MG63 (cell line): ENCODE data around the gene CD63. TPM values are rescaled to one million over a fixed set of nuclear protein-coding genes. Genes with fewer than 3 reads are reported as not detected.
A peak's percentile ranks its signal among the peaks of the same experiment; 100 is the strongest.
"Not testable (repeated sequence)": the region's sequence is repeated elsewhere in the genome, so short reads cannot be mapped to it uniquely, and the experiment has no call there.

Experiments used
- DNase-seq: peaks from one replicate; pipeline ENCODE4 v3.0.0-alpha.2; 2020
- H3K27me3 ChIP-seq: fragments of 250-450 bp; sonication (Bioruptor Pico); 2 replicates; pipeline ENCODE4 v1.5.1; 2020; ENCODE audit warnings: mild to moderate bottlenecking, moderate library complexity
- H3K36me3 ChIP-seq: fragments of 250-450 bp; sonication (Bioruptor Pico); 2 replicates; pipeline ENCODE4 v1.5.1; 2020; ENCODE audit warnings: mild to moderate bottlenecking, moderate library complexity
- H3K4me3 ChIP-seq: fragments of 250-450 bp; sonication (Bioruptor Pico); 2 replicates; pipeline ENCODE4 v1.5.1; 2020; ENCODE audit warnings: mild to moderate bottlenecking, moderate library complexity
- H3K9me3 ChIP-seq: fragments of 250-450 bp; sonication (Bioruptor Pico); 2 replicates; pipeline ENCODE4 v1.5.1; 2020; ENCODE audit warnings: mild to moderate bottlenecking, moderate library complexity
- total RNA-seq: library from RNA; depleted of rRNA; stranded (reverse); fragments of >200 nt; shearing (Covaris generic); gene quantifications from 2 replicates; pipeline ENCODE4 v1.2.3, GENCODE V29; 2014; ENCODE audit warnings: low replicate concordance; rRNA removed

The CD63 gene, protein sequence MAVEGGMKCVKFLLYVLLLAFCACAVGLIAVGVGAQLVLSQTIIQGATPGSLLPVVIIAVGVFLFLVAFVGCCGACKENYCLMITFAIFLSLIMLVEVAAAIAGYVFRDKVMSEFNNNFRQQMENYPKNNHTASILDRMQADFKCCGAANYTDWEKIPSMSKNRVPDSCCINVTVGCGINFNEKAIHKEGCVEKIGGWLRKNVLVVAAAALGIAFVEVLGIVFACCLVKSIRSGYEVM
- 1,474 and 1,678 TPM in 2 replicates for total RNA-seq

- DNase-seq, result peak; percentile 96
- Histone ChIP-seq H3K27me3 (no peaks in the 10 kb centered on the region), H3K9me3 (no peaks in the 10 kb centered on the region), H3K4me3 (peak within 1 kb of the TSS; percentile 85), H3K36me3 (peaks cover 40% of the 10 kb centered on the region)
These were observed at the start of gene CD63 for GRCh38 chr12:55728939-55729818. Gene CD63 (minus strand): TSS chr12:55729009. CDS start chr12:55728341, 668 bp downstream.

GRCh38 chr12:55777856-55778255, 49.0 kb upstream of the CD63 start:
- Histone ChIP-seq H3K9me3 (no peaks in the 10 kb centered on the region), H3K36me3 (peaks cover 64% of the 10 kb centered on the region), H3K4me3 (no peak overlapping the region), H3K27me3 (no peaks in the 10 kb centered on the region)
- DNase-seq, result no peak

GRCh38 chr12:55771736-55772135, 42.9 kb upstream of the CD63 start:
- Histone ChIP-seq H3K27me3 (no peaks in the 10 kb centered on the region), H3K4me3 (no peak overlapping the region), H3K9me3 (no peaks in the 10 kb centered on the region; the same call in 1 of the 2 replicates), H3K36me3 (peaks cover 55% of the 10 kb centered on the region)
- DNase-seq, result no peak

DNA sequence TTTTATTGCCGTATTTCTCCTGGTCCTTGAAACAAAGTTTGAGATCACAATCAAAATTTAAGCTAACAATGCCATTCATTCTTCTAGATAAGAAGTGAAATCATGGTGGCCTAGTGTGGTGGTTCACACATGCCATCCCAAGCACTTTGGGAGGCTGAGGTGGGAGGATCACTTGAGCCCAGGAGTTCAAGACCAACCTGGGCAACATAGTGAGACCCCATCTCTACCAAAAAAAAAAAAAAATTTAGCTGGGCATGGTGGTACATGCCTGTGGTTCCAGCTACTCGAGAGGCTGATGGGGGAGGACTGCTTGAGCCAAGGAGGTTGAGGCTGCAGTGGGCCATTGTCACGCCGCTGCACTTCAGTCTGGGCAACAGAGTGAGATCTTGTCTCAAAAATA, 38.3 kb upstream of the CD63 start:
- Histone ChIP-seq H3K36me3 (peaks cover 45% of the 10 kb centered on the region), H3K9me3 (no peaks in the 10 kb centered on the region; the same call in 1 of the 2 replicates), H3K27me3 (no peaks in the 10 kb centered on the region), H3K4me3 (no peak overlapping the region)
- DNase-seq, result no peak

DNA sequence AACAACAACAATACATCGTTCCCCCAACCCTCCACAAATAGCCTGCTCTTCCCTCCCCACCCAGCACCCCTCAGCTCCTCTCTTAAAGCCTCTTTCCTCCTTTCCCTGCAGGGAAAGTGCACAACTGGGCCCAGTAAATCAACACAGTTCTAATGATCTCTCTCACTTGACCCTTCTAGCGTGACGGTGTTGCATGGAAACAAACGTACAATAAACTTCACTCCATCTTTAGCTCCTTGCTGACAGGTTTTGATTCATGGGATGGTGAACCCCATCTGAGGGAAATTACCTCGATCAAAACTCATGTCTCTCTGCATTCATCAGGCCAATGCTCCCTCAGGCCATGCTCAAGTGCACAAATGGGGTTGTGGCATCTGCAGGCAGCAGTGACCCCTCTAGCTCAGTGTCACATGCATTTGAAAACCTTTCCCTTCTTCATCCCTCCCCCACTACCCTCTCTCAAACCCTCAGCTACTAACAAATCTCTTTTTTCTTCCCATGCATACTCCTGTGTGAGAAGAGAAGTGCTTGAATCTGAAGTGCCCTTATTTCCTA, 37.0 kb upstream of the CD63 start:
- Histone ChIP-seq H3K27me3 (no peaks in the 10 kb centered on the region), H3K4me3 (no peak overlapping the region), H3K9me3 (no peaks in the 10 kb centered on the region; the same call in 1 of the 2 replicates), H3K36me3 (peaks cover 43% of the 10 kb centered on the region)
- DNase-seq, result no peak

DNA sequence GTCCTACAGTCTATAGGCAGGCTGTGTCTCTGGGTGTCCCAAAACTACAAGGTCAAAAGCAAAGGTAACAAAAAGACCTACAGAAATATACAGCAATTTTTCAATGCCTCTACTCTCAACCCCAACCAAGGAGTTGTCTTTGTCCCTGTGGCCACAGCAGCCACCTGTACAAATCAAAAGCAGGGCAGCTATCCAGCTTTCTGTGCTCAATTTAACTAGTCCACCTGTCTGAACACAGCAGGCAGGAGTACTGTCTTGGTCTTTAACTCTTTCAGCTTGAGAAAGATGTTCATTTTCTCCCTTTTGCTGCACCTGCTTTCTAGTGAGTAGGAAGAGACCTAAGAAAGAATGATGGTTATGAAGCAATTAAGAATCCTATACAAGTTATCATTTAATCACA, 33.8 kb upstream of the CD63 start:
- Histone ChIP-seq H3K4me3 (no peak overlapping the region), H3K9me3 (no peaks in the 10 kb centered on the region), H3K27me3 (no peaks in the 10 kb centered on the region), H3K36me3 (peaks cover 57% of the 10 kb centered on the region)
- no peak for DNase-seq

DNA sequence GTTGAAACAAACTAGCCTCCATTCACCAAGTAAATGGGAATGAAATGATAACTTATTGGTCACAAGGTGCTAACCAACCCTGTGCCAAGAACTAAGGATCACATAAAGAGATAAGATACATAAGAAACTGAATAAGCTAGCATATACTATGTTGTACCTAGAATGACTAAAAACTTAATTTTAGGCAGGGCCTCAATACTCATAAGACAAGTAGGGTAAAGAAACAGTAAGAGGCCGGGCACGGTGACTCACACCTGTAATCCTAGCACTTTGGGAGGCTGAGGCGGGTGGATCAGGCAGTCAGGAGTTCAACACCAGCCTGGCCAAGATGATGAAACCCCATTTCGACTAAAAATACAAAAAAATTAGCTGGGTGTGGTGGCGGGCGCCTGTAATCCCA, 31.9 kb upstream of the CD63 start:
- Histone ChIP-seq H3K9me3 (no peaks in the 10 kb centered on the region), H3K27me3 (no peaks in the 10 kb centered on the region), H3K36me3 (peaks cover 69% of the 10 kb centered on the region), H3K4me3 (no peak overlapping the region)
- DNase-seq, result no peak

GRCh38 chr12:55758575-55758974, 29.8 kb upstream of the CD63 start:
- peaks cover 82% of the 10 kb centered on the region for H3K36me3 ChIP-seq
- not testable (repeated sequence) for DNase-seq

GRCh38 chr12:55757701-55758100, 28.9 kb upstream of the CD63 start:
- H3K27me3 ChIP-seq, result no peaks in the 10 kb centered on the region
- H3K4me3 ChIP-seq, result no peak overlapping the region
- DNase-seq, result no peak
- H3K9me3 ChIP-seq, result no peaks in the 10 kb centered on the region
- H3K36me3 ChIP-seq, result peaks cover 86% of the 10 kb centered on the region

More at GRCh38 chr12:55758575-55758974, 29.8 kb upstream of the CD63 start:
- H3K9me3 ChIP-seq, H3K27me3 ChIP-seq, H3K4me3 ChIP-seq: not testable (repeated sequence)

GRCh38 chr12:55755246-55755645, 26.4 kb upstream of the CD63 start:
- DNase-seq, result no peak
- peaks cover 84% of the 10 kb centered on the region for H3K36me3 ChIP-seq
- H3K4me3 ChIP-seq, result no peak overlapping the region
- no peaks in the 10 kb centered on the region for H3K9me3 ChIP-seq
- no peaks in the 10 kb centered on the region for H3K27me3 ChIP-seq

GRCh38 chr12:55748230-55748993, 19.6 kb upstream of the CD63 start:
- Histone ChIP-seq H3K27me3 (no peaks in the 10 kb centered on the region), H3K36me3 (peaks cover 26% of the 10 kb centered on the region), H3K4me3 (no peak overlapping the region), H3K9me3 (no peaks in the 10 kb centered on the region)
- DNase-seq, result no peak

GRCh38 chr12:55746913-55747231, 18.1 kb upstream of the CD63 start:
- Histone ChIP-seq H3K36me3 (peaks cover 10% of the 10 kb centered on the region), H3K27me3 (no peaks in the 10 kb centered on the region), H3K9me3 (no peaks in the 10 kb centered on the region), H3K4me3 (no peak overlapping the region)
- DNase-seq, result no peak

DNA sequence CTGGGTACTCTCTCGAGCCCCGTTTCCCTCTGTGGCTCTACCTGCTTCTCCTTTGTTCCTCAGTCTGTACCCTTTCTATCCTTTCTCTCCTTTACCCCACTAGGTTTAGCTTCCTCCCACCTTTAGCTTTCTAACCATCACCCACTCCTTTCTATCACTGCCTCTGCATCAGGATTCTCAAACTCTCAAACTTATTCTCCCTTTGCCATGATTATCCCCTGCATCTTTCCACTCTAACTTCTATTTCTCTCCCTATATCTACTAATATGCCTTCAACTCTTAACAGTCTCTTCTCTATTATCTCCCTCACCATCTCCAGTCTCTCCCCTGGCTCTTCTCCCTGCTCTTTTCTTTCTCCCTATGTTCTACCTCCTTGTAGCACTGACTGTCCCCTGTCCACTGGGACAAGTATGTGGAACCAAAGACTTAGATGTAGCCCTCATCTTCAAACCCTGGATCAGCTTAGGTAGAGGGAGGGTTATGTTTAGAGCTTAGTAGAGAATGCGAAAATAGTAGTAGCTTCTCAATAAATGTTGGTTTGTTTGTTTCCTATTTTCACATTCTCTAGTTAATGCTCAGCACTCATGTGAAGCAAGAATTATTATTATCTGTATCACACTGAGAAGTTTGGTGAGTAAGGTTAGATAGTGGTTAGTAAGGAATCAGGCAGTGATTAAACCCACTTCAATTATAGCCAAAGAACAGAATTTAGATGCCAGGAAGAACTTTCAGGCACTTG, 17.5 kb upstream of the CD63 start:
- Histone ChIP-seq H3K9me3 (no peaks in the 10 kb centered on the region), H3K4me3 (no peak overlapping the region), H3K27me3 (no peaks in the 10 kb centered on the region), H3K36me3 (peaks cover 5% of the 10 kb centered on the region; the same call in 1 of the 2 replicates)
- no peak for DNase-seq

GRCh38 chr12:55745361-55746173, 16.8 kb upstream of the CD63 start:
- Histone ChIP-seq H3K27me3 (no peaks in the 10 kb centered on the region), H3K36me3 (peaks cover 3% of the 10 kb centered on the region; the same call in 1 of the 2 replicates), H3K9me3 (no peaks in the 10 kb centered on the region), H3K4me3 (no peak overlapping the region)
- no peak for DNase-seq

DNA sequence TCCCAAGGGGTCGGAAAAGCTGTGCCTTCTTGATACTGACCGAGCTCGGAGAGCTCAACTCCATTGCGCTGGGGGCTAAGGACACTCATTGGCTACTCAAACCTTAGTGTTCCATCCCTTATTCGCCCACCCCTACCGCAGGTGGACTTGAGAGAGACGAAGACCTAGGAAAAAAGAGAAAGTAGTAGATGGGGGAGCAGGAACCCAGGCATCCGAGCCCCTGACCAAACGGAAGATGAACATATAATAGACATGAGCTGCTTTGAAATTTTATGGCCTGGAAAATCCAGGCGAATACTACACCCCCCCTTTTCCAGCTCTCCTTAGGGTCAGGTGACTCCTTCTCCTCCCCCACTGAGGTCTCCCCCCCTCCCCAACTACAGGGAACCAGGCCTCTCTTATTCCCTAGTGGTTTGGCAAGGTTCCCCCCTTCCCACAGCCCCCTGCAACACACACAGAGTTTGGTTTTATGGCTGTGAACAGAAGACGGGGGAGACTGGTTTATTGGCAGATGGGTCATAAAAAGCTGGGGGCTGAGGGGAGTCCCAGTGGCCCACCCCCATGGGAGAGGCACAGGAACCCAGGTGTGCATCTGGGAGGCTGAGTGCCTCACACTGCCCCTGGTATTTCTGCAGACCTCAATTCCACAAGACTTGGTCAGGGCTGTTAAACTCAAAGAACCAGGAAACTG, 15.7 kb upstream of the CD63 start:
- DNase-seq, result no peak
- Histone ChIP-seq H3K9me3 (no peaks in the 10 kb centered on the region), H3K27me3 (no peaks in the 10 kb centered on the region), H3K36me3 (peaks cover 3% of the 10 kb centered on the region; the same call in 1 of the 2 replicates), H3K4me3 (peak overlapping the region; percentile 65)
